ENCODE measurements around the gene NRIP1. TPM values are rescaled to one million over a fixed set of nuclear protein-coding genes. Genes with fewer than 3 reads are reported as not detected.

The NRIP1 gene
- total and polyA plus RNA-seq, 2 of the 8 experiments (the other 6 are each of a cell fraction or from before 2014, with no cell fraction given) = 1.5 to 9.3 TPM

GRCh38 chr21:15005391-15005790, 59.4 kb downstream of the NRIP1 start (continued):
- TF ChIP-seq, protein P1, sequence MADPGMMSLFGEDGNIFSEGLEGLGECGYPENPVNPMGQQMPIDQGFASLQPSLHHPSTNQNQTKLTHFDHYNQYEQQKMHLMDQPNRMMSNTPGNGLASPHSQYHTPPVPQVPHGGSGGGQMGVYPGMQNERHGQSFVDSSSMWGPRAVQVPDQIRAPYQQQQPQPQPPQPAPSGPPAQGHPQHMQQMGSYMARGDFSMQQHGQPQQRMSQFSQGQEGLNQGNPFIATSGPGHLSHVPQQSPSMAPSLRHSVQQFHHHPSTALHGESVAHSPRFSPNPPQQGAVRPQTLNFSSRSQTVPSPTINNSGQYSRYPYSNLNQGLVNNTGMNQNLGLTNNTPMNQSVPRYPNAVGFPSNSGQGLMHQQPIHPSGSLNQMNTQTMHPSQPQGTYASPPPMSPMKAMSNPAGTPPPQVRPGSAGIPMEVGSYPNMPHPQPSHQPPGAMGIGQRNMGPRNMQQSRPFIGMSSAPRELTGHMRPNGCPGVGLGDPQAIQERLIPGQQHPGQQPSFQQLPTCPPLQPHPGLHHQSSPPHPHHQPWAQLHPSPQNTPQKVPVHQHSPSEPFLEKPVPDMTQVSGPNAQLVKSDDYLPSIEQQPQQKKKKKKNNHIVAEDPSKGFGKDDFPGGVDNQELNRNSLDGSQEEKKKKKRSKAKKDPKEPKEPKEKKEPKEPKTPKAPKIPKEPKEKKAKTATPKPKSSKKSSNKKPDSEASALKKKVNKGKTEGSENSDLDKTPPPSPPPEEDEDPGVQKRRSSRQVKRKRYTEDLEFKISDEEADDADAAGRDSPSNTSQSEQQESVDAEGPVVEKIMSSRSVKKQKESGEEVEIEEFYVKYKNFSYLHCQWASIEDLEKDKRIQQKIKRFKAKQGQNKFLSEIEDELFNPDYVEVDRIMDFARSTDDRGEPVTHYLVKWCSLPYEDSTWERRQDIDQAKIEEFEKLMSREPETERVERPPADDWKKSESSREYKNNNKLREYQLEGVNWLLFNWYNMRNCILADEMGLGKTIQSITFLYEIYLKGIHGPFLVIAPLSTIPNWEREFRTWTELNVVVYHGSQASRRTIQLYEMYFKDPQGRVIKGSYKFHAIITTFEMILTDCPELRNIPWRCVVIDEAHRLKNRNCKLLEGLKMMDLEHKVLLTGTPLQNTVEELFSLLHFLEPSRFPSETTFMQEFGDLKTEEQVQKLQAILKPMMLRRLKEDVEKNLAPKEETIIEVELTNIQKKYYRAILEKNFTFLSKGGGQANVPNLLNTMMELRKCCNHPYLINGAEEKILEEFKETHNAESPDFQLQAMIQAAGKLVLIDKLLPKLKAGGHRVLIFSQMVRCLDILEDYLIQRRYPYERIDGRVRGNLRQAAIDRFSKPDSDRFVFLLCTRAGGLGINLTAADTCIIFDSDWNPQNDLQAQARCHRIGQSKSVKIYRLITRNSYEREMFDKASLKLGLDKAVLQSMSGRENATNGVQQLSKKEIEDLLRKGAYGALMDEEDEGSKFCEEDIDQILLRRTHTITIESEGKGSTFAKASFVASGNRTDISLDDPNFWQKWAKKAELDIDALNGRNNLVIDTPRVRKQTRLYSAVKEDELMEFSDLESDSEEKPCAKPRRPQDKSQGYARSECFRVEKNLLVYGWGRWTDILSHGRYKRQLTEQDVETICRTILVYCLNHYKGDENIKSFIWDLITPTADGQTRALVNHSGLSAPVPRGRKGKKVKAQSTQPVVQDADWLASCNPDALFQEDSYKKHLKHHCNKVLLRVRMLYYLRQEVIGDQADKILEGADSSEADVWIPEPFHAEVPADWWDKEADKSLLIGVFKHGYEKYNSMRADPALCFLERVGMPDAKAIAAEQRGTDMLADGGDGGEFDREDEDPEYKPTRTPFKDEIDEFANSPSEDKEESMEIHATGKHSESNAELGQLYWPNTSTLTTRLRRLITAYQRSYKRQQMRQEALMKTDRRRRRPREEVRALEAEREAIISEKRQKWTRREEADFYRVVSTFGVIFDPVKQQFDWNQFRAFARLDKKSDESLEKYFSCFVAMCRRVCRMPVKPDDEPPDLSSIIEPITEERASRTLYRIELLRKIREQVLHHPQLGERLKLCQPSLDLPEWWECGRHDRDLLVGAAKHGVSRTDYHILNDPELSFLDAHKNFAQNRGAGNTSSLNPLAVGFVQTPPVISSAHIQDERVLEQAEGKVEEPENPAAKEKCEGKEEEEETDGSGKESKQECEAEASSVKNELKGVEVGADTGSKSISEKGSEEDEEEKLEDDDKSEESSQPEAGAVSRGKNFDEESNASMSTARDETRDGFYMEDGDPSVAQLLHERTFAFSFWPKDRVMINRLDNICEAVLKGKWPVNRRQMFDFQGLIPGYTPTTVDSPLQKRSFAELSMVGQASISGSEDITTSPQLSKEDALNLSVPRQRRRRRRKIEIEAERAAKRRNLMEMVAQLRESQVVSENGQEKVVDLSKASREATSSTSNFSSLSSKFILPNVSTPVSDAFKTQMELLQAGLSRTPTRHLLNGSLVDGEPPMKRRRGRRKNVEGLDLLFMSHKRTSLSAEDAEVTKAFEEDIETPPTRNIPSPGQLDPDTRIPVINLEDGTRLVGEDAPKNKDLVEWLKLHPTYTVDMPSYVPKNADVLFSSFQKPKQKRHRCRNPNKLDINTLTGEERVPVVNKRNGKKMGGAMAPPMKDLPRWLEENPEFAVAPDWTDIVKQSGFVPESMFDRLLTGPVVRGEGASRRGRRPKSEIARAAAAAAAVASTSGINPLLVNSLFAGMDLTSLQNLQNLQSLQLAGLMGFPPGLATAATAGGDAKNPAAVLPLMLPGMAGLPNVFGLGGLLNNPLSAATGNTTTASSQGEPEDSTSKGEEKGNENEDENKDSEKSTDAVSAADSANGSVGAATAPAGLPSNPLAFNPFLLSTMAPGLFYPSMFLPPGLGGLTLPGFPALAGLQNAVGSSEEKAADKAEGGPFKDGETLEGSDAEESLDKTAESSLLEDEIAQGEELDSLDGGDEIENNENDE (IDR thresholded peaks at IDR 0.05; ENCODE audit: insufficient replicate concordance, low read length) = peak; percentile 27
- peak in 1 of 2 experiments; percentile 39; a peak in 1 of 4 replicates for TF ChIP-seq HDAC2 (IDR thresholded peaks at IDR 0.05; ENCODE audit: borderline replicate concordance in 1 of 2, low read depth in 2 of 2, low read length in 2 of 2)
- TF ChIP-seq KDM4A (IDR thresholded peaks at IDR 0.05; ENCODE audit: low read depth, low read length, severe bottlenecking) = no peak
- TF ChIP-seq SIRT6 (IDR thresholded peaks at IDR 0.05; ENCODE audit: low read length) = no peak
- no peak for TF ChIP-seq CBX8 (IDR thresholded peaks at IDR 0.05; ENCODE audit: borderline replicate concordance, low read depth, low read length)
- TF ChIP-seq EP300 (IDR thresholded peaks at IDR 0.05; ENCODE audit: borderline replicate concordance in 1 of 2, low read depth in 2 of 2, low read length in 2 of 2) = peak in 1 of 2 experiments; percentile 71; a peak in 1 of 3 replicates
- TF ChIP-seq RNF2 (IDR thresholded peaks at IDR 0.05; ENCODE audit: borderline replicate concordance, low read depth, low read length, missing control alignments, poor library complexity, severe bottlenecking) = no peak
- no peak for TF ChIP-seq SIN3A (conservative IDR thresholded peaks at IDR 0.05 in 1 of 2, IDR thresholded peaks at IDR 0.05 in 1 of 2; ENCODE audit: low read depth in 1 of 2, low read length in 2 of 2)
- peak in 1 of 2 experiments; percentile 3; a peak in 1 of 4 replicates for TF ChIP-seq RAD21 (IDR thresholded peaks at IDR 0.05 in 1 of 2, conservative IDR thresholded peaks at IDR 0.05 in 1 of 2; ENCODE audit: low read depth in 2 of 2, low read length in 2 of 2)
